Purkinje cell (primary cell): ENCODE measurements around the gene STRIP1. TPM values are rescaled to one million over a fixed set of nuclear protein-coding genes. Genes with fewer than 3 reads are reported as not detected.

Experiments
- polyA plus RNA-seq: library from polyadenylated mRNA; unstranded; fragments of >200 nt; fragmentation: Nextera tagmentation; gene quantifications from 2 replicates; pipeline ENCODE4 v1.2.1, GENCODE V29; 2014

Gene STRIP1, protein sequence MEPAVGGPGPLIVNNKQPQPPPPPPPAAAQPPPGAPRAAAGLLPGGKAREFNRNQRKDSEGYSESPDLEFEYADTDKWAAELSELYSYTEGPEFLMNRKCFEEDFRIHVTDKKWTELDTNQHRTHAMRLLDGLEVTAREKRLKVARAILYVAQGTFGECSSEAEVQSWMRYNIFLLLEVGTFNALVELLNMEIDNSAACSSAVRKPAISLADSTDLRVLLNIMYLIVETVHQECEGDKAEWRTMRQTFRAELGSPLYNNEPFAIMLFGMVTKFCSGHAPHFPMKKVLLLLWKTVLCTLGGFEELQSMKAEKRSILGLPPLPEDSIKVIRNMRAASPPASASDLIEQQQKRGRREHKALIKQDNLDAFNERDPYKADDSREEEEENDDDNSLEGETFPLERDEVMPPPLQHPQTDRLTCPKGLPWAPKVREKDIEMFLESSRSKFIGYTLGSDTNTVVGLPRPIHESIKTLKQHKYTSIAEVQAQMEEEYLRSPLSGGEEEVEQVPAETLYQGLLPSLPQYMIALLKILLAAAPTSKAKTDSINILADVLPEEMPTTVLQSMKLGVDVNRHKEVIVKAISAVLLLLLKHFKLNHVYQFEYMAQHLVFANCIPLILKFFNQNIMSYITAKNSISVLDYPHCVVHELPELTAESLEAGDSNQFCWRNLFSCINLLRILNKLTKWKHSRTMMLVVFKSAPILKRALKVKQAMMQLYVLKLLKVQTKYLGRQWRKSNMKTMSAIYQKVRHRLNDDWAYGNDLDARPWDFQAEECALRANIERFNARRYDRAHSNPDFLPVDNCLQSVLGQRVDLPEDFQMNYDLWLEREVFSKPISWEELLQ
- polyA plus RNA-seq = 6.6 and 9.5 TPM in 2 replicates

GRCh38 chr1:110034451-110035235 lies at the start of gene STRIP1:
Gene STRIP1, plus strand, starts transcription at chr1:110034624. Its CDS starts 14 bp downstream, at chr1:110034638.

GRCh38 chr1:110070671-110071242 lies 36.3 kb downstream of the STRIP1 start, which contains the start of gene ALX3:
Gene ALX3, minus strand, starts transcription at chr1:110070672. Its CDS starts 60 bp downstream, at chr1:110070612.

Other genes with a start within 250 kb of the STRIP1 start
- 0.13 TPM in 1 of 2 replicates, not detected in the other for gene CSF1, start 123.8 kb upstream of the STRIP1 start, polyA plus RNA-seq
- 121 and 154 TPM in 2 replicates for gene AHCYL1, start 49.9 kb upstream of the STRIP1 start, polyA plus RNA-seq
- gene ALX3, start 36.0 kb downstream of the STRIP1 start, polyA plus RNA-seq = not detected in 2 replicates
- gene UBL4B, start 77.8 kb downstream of the STRIP1 start, polyA plus RNA-seq = not detected in 2 replicates
- gene SLC6A17, start 115.9 kb downstream of the STRIP1 start, polyA plus RNA-seq = 17.4 and 18.2 TPM in 2 replicates
- gene KCNC4, start 175.7 kb downstream of the STRIP1 start, polyA plus RNA-seq = 0.03 and 1.9 TPM in 2 replicates